ENCODE measurements around the gene IRS1.

- TF ChIP-seq CTCF (IDR thresholded peaks at IDR 0.05) = no peak
- no peak for TF ChIP-seq CHD2 (IDR thresholded peaks at IDR 0.05; ENCODE audit: low read length, partially characterized antibody)
- TF ChIP-seq RCOR1 (IDR thresholded peaks at IDR 0.05; ENCODE audit: low read length) = no peak
- no peak for TF ChIP-seq MXI1 (IDR thresholded peaks at IDR 0.05; ENCODE audit: low read depth, low read length)
- TF ChIP-seq PBX3 (IDR thresholded peaks at IDR 0.05) = no peak
- no peak for TF ChIP-seq MAX (IDR thresholded peaks at IDR 0.05; ENCODE audit: low read depth)
- TF ChIP-seq MEF2A (IDR thresholded peaks at IDR 0.05; ENCODE audit: borderline replicate concordance, low read depth) = no peak
- no peak for TF ChIP-seq GABPA (IDR thresholded peaks at IDR 0.05; ENCODE audit: low read depth)
These were observed 19.3 kb upstream of the IRS1 start for GRCh38 chr2:226818930-226819329.
